GM19467 (cell line): ENCODE results near the gene TRIM47.
"Not testable (repeated sequence)": the region's sequence is repeated elsewhere in the genome, so short reads cannot be mapped to it uniquely, and the experiment has no call there.

Source experiments
- ATAC-seq: cut with Tn5 transposase; IDR thresholded peaks from one replicate; pipeline ENCODE4 v1.9.1; 2021; ENCODE audit warnings: mild to moderate bottlenecking, moderate library complexity; ENCODE audit not compliant: unreplicated experiment

TRIM47 gene

GRCh38 chr17:75892556-75893224 is 14.3 kb upstream of the TRIM47 start:
- no peak for ATAC-seq

GRCh38 chr17:75891605-75892555 is 13.5 kb upstream of the TRIM47 start:
- ATAC-seq = no peak

- no peak for ATAC-seq
These were observed 12.7 kb upstream of the TRIM47 start for GRCh38 chr17:75891022-75891604.

- ATAC-seq = no peak
These were observed 11.1 kb upstream of the TRIM47 start for GRCh38 chr17:75889454-75889853.

GRCh38 chr17:75888484-75888883 is 10.1 kb upstream of the TRIM47 start:
- no peak for ATAC-seq

- not testable (repeated sequence) for ATAC-seq
These were observed 7.5 kb upstream of the TRIM47 start for GRCh38 chr17:75885860-75886259.

GRCh38 chr17:75885431-75885830 is 7.0 kb upstream of the TRIM47 start:
- no peak for ATAC-seq

GRCh38 chr17:75881678-75882454 is 3.5 kb upstream of the TRIM47 start:
- ATAC-seq = no peak

GRCh38 chr17:75880266-75880665 is 1.9 kb upstream of the TRIM47 start:
- ATAC-seq = no peak

GRCh38 chr17:75877752-75878173 is 618 bp downstream of the TRIM47 start:
- ATAC-seq = no peak

GRCh38 chr17:75876938-75877751 is 1.2 kb downstream of the TRIM47 start:
- no peak for ATAC-seq

GRCh38 chr17:75876190-75876937 is 2.0 kb downstream of the TRIM47 start:
- no peak for ATAC-seq

- no peak for ATAC-seq
These were observed 2.5 kb downstream of the TRIM47 start for GRCh38 chr17:75875940-75876189.

- no peak for ATAC-seq
These were observed 3.0 kb downstream of the TRIM47 start for GRCh38 chr17:75875182-75875939.

- no peak for ATAC-seq
These were observed 3.8 kb downstream of the TRIM47 start for GRCh38 chr17:75874323-75875181.

GRCh38 chr17:75873587-75874322 is 4.6 kb downstream of the TRIM47 start:
- no peak for ATAC-seq
